CD4-positive, alpha-beta T cell treated with Interleukin-6 at 100 ng/mL for 8 hours (primary cell): ENCODE measurements around the gene SUV39H2.
"Not testable (repeated sequence)": the region's sequence is repeated elsewhere in the genome, so short reads cannot be mapped to it uniquely, and the experiment has no call there.

Experiments
- DNase-seq: peaks from one replicate; pipeline ENCODE4 v3.0.0-alpha.2; 2020; ENCODE audit warnings: mixed read lengths, low spot score

The SUV39H2 gene

DNA sequence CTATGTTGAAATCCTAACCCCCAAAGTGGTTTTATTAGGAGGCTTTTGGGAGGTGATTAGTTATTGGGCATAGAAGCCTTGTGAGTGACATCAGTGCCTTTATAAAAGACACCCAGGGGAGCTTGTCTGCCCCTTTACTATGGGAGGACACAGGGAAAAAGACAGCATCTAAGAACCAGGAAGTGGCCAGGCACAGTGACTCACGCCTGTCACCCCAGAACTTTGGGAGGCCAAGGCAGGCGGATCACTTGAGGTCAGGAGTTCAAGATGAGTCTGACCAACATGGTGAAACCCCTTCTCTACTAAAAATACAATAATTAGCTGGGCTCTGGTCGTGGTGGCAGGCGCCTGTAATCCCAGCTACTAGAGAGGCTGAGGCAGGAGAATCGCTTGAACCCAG, 60.3 kb downstream of the SUV39H2 start:
- not testable (repeated sequence) for DNase-seq

DNA sequence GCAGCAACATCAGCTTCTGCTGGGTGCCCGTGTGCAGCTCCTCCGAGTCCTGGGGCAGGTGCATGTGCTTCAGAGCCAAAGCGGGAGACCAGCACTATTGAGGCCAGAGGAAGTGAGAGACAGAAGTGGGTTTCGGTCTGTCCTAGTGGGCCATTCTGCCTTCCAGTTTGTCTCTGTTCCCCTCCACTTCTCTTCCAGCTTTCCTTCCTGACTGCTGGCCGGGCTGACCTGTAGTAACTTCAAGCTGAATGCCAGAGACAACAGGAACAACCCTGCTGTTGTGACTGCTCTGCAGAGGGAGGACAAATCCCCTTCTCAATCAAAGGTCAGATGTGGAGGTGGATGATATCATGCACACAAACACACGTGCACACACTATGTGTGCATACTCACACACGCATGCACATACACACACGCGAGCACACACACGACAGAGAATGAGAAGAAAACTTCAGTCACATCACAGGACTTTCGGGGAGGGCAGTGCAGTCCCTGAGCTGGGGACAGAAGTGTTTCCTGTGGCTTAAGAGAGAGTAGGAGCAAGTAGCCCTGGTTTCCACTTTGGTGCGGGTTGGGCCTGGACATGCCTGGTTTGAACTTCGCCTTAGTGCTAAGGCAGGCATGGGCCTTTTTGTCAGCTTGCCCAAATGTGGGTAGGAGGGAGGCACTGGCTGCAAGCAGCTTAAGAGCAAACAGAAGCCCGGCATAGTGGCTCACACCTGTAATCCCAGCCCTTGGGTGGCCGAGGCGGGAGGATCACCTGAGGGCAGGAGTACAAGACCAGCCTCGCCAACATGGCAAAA, 63.7 kb downstream of the SUV39H2 start:
- not testable (repeated sequence) for DNase-seq

DNA sequence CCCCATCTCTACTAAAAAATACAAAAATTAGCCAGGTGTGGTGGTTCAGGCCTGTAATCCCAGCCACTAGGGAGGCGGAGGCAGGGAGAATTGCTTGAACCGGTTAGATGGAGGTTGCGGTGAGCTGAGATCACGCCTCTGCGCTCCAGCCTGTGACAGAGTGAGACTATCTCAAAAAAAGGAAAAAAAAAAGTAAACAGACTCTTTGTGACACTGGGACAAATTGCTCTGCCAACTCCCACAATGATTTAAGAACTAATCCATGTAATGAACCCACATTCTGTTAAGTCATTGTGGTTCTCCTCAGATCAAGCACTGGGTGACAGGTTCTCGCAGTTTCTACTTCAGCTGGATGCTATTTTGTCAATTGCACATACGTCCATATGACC, 64.3 kb downstream of the SUV39H2 start:
- not testable (repeated sequence) for DNase-seq

DNA sequence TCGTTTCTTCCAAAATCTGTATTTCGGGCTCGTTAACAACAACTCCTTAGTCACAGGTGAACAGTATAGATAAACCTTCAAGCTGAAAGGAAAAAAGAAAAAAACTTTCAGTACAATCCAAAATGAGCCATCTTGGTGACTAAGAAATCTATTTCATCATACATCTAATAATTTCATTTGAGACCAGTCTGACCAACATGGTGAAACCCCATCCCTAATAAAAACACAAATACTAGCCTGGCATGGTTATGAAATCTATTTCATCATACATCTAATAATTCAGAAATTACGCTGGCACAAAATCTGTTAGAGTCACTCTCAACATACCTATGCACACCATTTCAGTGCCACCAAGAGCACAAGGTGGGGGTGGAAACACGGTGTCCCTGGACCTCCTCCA, 66.4 kb downstream of the SUV39H2 start:
- no peak for DNase-seq

DNA sequence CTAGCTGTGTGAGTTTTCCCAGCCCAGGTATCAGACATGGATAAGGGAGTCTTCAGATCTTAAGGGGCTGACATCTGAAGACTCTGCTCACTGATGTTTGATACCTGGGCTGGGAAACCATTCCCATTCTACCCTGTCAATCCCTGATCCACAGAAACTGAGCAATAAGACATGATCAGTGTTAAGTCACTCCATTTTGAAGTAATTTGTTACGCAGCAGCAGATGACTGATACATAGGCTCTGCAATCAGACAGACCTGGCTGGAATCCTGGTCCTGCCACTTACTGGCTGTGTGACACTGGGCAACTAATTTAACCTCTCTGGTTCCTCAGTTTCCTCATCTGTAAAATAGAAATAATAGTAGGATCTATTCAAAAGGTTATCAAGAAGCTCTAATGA, 68.6 kb downstream of the SUV39H2 start:
- DNase-seq = no peak

DNA sequence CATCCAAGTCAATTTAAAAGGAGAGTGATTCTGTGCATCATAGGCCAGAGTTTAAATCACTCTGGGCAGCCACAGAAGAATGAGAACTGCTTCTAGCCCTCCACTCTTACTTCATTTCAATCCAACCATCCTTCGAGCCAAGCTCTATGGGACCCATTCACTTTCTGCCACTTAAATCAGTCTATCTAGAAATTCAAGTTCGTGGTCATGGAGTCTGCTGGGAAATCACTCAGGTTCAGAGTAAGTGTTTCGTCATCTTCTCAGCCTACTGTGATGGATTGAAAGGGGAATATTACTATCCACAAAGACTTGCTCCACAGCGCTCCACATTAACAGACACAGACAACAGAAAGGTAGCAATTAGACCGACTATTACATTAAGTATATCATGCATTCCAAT, 70.6 kb downstream of the SUV39H2 start:
- DNase-seq = no peak

DNA sequence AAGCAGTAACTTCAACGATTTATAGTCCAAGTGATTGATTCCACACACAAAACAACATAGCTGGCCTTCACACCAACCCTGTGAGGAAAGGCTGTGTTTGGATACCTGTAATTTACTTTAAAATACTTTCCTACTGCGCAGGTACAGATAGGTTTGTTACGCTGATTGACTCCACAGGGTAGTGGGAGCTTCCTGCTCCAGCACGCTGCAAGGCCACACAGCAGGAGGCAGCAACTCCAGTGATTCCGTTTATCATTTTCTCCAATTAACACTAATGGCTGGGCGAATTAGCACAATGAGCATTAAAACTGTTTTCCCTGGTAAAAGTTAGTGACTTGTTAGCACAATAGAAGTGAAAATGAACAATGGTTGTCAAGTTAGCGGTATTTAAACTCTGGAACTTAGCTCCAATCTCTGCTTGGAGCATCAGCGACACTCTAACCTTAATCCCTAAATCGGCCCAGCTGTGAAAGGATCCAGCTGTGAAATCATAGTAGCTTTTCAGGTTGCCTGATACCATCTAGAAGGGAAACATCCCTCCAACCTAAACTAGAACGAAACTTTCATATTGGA, 74.3 kb downstream of the SUV39H2 start:
- DNase-seq = no peak

DNA sequence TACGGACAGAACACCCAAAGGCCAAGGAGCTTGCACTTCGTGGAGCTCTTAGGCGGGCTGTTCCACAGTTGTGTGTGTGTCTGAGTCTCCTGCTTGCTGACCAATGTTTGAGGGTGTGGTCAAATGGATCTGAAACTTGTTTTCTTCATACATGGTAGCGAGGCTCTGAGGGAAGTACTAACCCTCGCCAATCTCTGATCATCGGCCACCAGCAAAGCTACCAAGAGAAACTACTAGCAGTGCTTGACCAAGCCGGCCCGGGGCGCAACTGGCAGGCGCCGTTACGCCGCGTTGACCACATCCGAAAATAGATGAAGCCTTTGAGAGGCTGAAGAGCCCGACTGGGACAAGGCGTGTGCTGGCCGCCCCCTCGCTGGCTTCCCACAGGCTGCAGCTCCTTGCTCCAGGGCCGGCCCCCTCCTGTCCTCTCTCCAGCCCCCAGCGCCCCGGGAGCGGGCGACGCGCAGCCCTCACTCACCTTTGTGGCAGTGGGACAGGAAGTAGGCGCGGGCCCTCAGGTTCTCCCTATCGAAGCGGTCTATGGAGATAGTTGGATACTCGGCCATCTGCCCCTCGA, 74.8 kb downstream of the SUV39H2 start:
- no peak for DNase-seq
